HCEC 1CT (cell line): ENCODE measurements around the gene GRB10.

ENCODE experiments used
- DNase-seq: peaks from one replicate; pipeline ENCODE4 v3.0.0-alpha.2; 2017

Gene GRB10

DNA sequence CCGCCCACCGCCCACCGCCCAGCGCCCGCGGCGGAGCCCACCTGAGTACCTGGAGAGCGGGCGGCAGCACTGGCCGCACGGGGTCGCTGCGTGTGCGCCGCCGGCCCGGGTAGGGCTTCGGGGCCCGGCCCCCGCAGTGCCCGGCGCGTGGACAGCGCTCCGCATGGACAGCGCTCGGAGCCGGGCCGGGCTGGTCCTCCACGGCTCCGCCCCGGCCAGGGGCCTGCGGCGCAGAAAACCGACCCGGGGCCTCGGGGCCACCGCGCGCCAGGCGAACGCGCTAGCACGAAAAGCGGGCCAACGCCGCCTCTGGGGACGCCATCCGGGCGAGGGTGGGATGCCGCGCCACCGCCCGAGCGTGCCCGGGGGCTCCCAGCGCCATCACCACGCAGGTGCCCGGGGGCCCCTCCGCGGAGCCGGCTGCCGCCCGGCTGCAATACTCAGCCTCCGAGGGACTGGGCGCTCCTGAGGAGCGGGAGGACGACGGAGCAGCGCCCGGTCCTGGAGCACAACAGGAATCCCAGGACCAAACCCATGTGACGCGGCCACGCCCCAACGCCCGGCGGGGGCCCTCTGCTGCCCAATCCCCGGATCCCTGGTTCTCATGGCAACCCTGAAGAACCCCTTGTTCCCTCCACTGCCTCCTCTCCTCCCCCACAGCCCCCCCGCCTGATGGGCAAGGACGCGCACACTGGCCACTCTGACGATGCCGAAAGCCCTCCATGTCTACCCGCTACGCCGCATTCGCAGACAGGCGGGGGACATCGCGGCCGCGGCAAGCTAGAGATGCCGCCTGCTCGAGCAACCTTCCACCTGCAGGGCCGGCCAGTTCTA is at the start of gene GRB10:
GRB10 (minus strand) TSS at position 522 of the 834 bp plus-strand sequence. CDS start 50,574 bp downstream, outside the sequence.
- peak; percentile 19 for DNase-seq

- DNase-seq = no peak
Measured at GRCh38 chr7:50828801-50829200, 46.1 kb upstream of the GRB10 start.

- DNase-seq = no peak
Measured at GRCh38 chr7:50828116-50828515, 45.4 kb upstream of the GRB10 start.

- no peak for DNase-seq
Measured at GRCh38 chr7:50827281-50827680, 44.6 kb upstream of the GRB10 start.

- DNase-seq = peak; percentile 80
Measured at GRCh38 chr7:50826371-50827172, 43.9 kb upstream of the GRB10 start.

DNA sequence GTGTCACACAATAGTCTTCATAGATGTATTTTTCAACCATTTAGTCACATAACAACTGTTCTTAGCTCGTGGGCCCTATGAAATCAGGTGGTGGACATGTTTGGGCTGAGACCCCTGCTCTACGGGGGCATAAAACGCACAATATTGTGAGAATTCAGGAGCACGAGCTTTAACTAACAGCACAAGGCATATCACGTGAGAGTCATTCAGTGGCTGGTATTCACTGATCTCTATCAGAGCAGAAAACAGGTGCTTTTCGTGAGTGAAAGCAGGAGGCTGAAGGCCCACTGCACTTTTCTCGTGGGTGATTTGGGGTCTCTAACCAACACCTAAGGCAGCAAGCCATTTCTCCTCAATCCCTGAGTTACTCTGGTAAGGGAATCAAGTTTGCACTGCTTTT is 42.8 kb upstream of the GRB10 start:
- DNase-seq = no peak

DNA sequence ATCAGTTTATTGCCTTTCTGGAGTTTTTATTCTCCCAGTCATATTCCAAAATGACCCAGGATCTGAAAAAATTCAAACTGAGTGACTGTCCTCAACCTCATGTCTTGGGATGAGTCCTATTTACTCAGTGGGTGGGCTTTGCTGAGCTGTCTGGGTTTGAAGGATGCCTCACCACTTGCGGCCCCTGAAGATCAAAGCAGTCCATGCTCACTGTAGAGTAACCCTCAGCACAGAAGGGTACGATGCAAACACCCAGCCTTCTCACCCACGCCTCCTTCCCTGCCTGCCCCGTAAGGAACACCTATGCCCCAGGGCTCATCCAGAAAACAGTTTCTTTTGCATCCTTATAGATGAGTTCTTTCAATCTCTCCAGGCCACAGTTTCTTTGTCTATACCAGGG is 42.2 kb upstream of the GRB10 start:
- DNase-seq = no peak

GRCh38 chr7:50822706-50823105 is 40.0 kb upstream of the GRB10 start:
- DNase-seq = no peak

DNA sequence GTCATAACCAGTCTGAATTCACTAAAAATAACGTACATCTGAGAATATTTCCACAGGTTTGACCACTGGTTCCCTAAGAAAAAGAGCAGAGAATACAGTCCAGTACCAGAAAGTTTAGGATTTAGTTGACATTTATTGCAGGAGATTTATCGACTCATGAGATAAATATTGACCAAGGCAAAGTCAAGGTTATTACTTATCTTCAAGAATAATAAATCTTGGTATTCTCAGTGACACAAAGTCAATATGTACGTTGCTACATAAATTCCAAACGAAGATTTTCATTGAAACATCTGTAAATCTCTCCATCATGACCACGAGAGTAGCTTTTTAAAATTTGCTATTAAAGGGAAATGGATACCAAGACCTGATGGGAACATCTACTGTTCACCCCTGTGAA is 39.4 kb upstream of the GRB10 start:
- DNase-seq = no peak

DNA sequence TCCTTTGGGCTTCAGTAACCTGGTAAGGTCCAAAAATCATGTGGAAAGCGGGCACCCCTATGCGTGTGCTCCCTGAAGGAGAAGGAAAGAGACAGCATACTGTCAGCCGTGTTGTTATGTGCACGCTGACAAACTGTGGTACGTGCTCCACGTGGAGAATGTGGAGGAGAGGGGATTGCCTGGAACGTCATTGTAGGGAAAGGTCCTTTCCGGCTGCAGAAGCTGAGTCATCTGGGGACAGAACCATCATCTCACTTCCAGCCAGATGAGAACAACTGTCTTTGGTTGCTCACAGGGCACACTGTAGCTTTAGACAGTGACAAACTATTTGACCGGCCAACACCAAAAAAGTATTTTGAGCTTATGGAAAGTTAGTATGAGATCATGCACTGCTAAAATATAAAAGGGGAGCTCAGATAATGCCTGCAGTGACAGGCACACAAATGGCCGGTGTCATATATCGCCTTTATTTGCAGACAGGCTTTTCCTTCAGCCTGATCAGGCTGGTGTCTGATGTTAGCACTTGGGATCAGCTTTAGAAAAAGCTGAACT is 38.8 kb upstream of the GRB10 start:
- DNase-seq = no peak

DNA sequence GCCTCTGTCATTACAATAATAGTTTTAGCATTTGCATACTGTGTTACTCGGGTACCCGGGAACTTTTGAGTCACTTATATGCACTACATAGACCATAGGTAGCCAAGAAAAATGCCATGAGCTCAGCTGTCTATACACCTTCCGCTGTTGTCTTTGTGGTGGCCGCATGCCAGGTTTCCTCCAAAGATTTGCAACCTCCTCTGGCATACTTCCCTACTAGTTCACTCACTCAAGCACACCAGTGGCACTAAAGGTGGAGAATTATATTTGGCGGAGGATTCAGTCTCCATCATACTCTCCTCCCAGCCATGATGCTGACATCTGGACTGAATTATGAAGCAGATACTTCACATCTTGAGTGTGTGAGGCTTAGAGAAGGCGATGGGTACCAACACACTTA is 35.6 kb upstream of the GRB10 start:
- DNase-seq = no peak

- no peak for DNase-seq
Measured at GRCh38 chr7:50817561-50817960, 34.9 kb upstream of the GRB10 start.

GRCh38 chr7:50815138-50815537 is 32.4 kb upstream of the GRB10 start:
- DNase-seq = no peak

DNA sequence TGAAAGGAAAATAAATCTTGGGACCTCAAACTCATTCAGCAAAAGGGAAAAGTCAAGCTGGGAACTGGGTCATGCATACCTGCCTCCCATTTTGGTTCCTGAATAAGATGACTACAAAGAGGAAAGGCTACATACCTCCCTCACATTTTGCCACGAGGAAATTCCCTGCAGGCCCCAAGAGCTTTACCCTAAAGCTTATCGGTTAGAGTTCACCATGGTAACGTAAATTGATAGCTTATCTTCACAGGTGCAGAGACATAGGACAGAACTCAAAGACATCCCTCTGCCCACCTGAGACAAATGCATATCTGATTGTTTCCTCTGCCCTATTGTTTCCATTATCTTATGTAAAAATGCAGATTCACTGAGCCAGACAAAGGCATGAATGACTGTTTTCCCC is 31.5 kb upstream of the GRB10 start:
- DNase-seq = no peak

DNA sequence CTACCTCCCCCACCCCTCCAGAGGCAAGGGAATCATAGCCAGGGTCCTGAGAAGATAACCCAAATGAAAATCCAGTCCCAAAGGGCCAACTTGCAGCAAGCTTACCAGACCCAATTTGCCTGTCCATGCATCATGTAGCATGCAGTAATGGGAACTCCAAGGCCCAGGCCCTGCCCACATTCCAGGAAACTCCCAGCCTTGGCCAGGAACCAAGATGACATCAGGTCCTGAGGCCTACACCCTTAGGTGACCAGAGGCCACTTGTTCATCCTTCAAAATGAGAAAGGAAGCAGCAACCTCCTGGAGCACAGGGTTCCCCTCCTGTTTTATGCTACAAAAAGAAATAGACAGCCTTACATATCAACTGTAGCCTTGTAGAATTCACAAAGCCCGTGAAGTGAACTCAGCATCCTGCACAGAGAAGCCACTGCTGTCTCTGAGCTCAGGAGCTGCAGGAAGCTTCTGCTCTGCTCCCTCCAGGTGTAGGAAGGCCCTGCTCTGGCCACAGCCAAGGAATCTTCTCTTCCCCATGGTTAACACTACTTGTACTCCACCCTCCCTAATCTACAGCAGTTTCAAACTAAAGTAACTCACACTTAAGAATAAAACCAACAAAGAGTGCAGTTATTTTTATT is 30.3 kb upstream of the GRB10 start:
- DNase-seq = peak; percentile 36

GRCh38 chr7:50812094-50812493 is 29.4 kb upstream of the GRB10 start:
- no peak for DNase-seq

DNA sequence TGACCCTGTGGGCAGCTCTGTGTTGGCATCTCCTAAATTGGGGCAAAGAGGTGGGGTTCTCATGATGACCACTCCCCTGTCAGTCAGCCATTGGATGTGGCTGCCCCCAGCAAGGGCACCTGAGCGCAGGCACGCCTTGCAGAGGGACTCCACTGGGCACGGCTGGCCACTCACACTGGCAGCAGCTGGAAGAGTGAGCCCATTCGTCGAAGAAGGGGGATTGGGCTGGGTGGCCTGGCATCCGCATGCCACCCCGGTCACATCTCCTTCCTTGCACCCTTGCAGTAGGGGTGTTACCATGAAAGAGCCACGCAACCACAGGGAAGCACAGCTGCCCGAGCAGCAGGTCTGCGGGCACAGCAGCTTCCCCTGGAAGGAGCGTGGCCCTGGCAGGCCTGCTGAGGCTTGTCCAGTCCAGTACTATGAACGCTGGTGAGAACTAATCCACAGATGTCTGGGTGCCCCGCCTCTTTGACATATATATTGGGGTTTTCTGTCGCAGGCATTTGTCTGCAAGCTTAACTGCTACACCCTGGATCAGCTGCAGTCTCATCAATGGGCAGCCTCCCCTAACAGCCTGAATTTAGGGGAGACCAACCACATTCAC is 25.7 kb upstream of the GRB10 start:
- no peak for DNase-seq

- peak; percentile 30 for DNase-seq
Measured at GRCh38 chr7:50807026-50807730, 24.5 kb upstream of the GRB10 start.

- DNase-seq = no peak
Measured at GRCh38 chr7:50806143-50806542, 23.4 kb upstream of the GRB10 start.

- DNase-seq = no peak
Measured at GRCh38 chr7:50805447-50806125, 22.9 kb upstream of the GRB10 start.
